ENCODE data around the gene HACE1.

- TF ChIP-seq CTCF (IDR thresholded peaks at IDR 0.05) (no peak), POLR2A (IDR thresholded peaks at IDR 0.05) (no peak)
These were observed 160.0 kb downstream of the HACE1 start for GRCh38 chr6:104699593-104700329.
